K562 (cell line): ENCODE measurements around the gene ZPLD1. TPM values are rescaled to one million over a fixed set of nuclear protein-coding genes. Genes with fewer than 3 reads are reported as not detected.

ENCODE experiments used
- CBX5 ChIP-seq: IDR thresholded peaks from 2 replicates; pipeline ENCODE4 v1.6.1; 2014; ENCODE audit warnings: low read depth, borderline replicate concordance
- CREB3L1 ChIP-seq: fragments of 450-650 bp; IDR thresholded peaks from 2 replicates; pipeline ENCODE4 v1.6.1; 2014; ENCODE audit warnings: low read depth, mild to moderate bottlenecking, moderate library complexity, borderline replicate concordance
- EGR1 ChIP-seq: fragments of 450-650 bp; conservative IDR thresholded peaks from 2 replicates; pipeline ENCODE4 v1.6.1; 2017; ENCODE audit warnings: mild to moderate bottlenecking
- GTF2E2 ChIP-seq: fragments of 200-800 bp; sonication (Bioruptor generic); IDR thresholded peaks from 2 replicates; pipeline ENCODE4 v1.6.1; 2016; ENCODE audit warnings: missing genetic modification characterization, missing compliant biosample characterization
- STAT5B ChIP-seq: fragments of 250-450 bp; sonication (Bioruptor Pico); IDR thresholded peaks from 2 replicates; pipeline ENCODE4 v1.8.0; 2021; ENCODE audit warnings: mild to moderate bottlenecking, inconsistent platforms
- ZNF318 ChIP-seq, 2 experiments: fragments of 450-650 bp; IDR thresholded peaks; 2 replicates each; pipeline ENCODE4 v1.6.1; 2016; ENCODE audit warnings: mild to moderate bottlenecking in 2 of 2, borderline replicate concordance in 1 of 2, low read depth in 1 of 2, moderate library complexity in 1 of 2
- ZNF436 ChIP-seq: fragments of 250-450, 450-650 bp; sonication (Bioruptor Pico); formaldehyde crosslinking; IDR thresholded peaks from 2 replicates; pipeline ENCODE4 v1.7.0; 2020; ENCODE audit warnings: mild to moderate bottlenecking
- polyA plus RNA-seq, 8 experiments: library from polyadenylated mRNA; depleted of rRNA in 4 of 8; stranded (reverse) in 5 of 8; unstranded in 3 of 8; fragments of >200 nt; fragmentation: Nextera tagmentation in 2 of 8; fragmentation: Illumina TruSeq in 1 of 8; extraction: Ambion mirVana in 2 of 8; extraction: Trizol in 1 of 8; gene quantifications; 2 replicates each; pipeline versions ENCODE4 v1.2.1 to v1.2.3, GENCODE V29; 2011 to 2014; ENCODE audit warnings: inconsistent platforms in 1 of 8, missing spikeins in 1 of 8
- total RNA-seq, 7 experiments: library from RNA; depleted of rRNA in 6 of 7; stranded (reverse); fragments of >200 nt in 6 of 7; fragmentation: Illumina TruSeq in 2 of 7; extraction: Trizol in 2 of 7; gene quantifications; 2 replicates each; pipeline versions ENCODE4 v1.2.1 to v1.2.3, GENCODE V29; 2011 to 2021; ENCODE audit warnings: low replicate concordance in 1 of 7

The ZPLD1 gene
- total and polyA plus RNA-seq, 9 of the 15 experiments (the other 6 are each of a cell fraction or from before 2014, with no cell fraction given), result 0.03 to 0.10 (median 0.04) TPM; not detected in 6

- no peak for TF ChIP-seq ZNF318 (IDR thresholded peaks at IDR 0.05; ENCODE audit: borderline replicate concordance in 1 of 2, low read depth in 1 of 2)
- no peak for TF ChIP-seq GTF2E2 (tag)
- TF ChIP-seq STAT5B (CRISPR knock-in tag), result no peak
- TF ChIP-seq EGR1, result no peak
- TF ChIP-seq CREB3L1, result no peak
- TF ChIP-seq ZNF436, result no peak
- no peak for TF ChIP-seq CBX5
- TF ChIP-seq, all 486 proteins: peak for 0
Observed at GRCh38 chr3:102473648-102474047, 38.8 kb downstream of the ZPLD1 start (continued).
